HFFc6 (cell line): ENCODE data around the gene ZNF195. TPM values are rescaled to one million over a fixed set of nuclear protein-coding genes. Genes with fewer than 3 reads are reported as not detected.
A peak's percentile ranks its signal among the peaks of the same experiment; 100 is the strongest.
"Not testable (repeated sequence)": the region's sequence is repeated elsewhere in the genome, so short reads cannot be mapped to it uniquely, and the experiment has no call there.

Experiments used
- DNase-seq: peaks from one replicate; pipeline ENCODE4 v3.0.0-alpha.2; 2018
- H3K27ac Mint-ChIP-seq: 2 replicates; pipeline ENCODE4 v1.8.0; 2020; ENCODE audit warnings: mild to moderate bottlenecking, mixed read lengths
- H3K27me3 Mint-ChIP-seq: 2 replicates; pipeline ENCODE4 v1.8.0; 2021; ENCODE audit warnings: mild to moderate bottlenecking, moderate library complexity, mixed read lengths; ENCODE audit not compliant: insufficient read depth
- H3K36me3 Mint-ChIP-seq: 2 replicates; pipeline ENCODE4 v1.8.0; 2021; ENCODE audit warnings: low read depth, mixed read lengths
- H3K4me1 Mint-ChIP-seq: 2 replicates; pipeline ENCODE4 v1.8.0; 2020; ENCODE audit warnings: low read depth, mixed read lengths
- H3K4me3 Mint-ChIP-seq: 2 replicates; pipeline ENCODE4 v1.8.0; 2020; ENCODE audit warnings: mild to moderate bottlenecking, moderate library complexity, mixed read lengths
- H3K9me3 Mint-ChIP-seq: 2 replicates; pipeline ENCODE4 v1.8.0; 2020; ENCODE audit warnings: mild to moderate bottlenecking, mixed read lengths
- long read RNA-seq: library from polyadenylated mRNA; unstranded; transcript quantifications from one replicate; pipeline ENCODE4 v2.0.0, GENCODE V29; 2019
- total RNA-seq, 6 experiments: library from RNA; stranded (reverse); fragmentation: NEBNext Ultra II Directional; extraction: Animal tissue kit (Norgen Biotek cat#: 25700); gene quantifications; 2 replicates in 1 of 6; 3 replicates in 5 of 6; pipeline ENCODE4 v1.2.3, GENCODE V29; 2021
- TF ChIP-seq, protein P1 (sequence below): fragments of 200-600 bp; sonication (generic); IDR thresholded peaks from 2 replicates; pipeline ENCODE4 v1.5.0; 2021; ENCODE audit warnings: antibody characterized with exemption, mild to moderate bottlenecking

Gene ZNF195
- total RNA-seq = 10 to 100 TPM; 16.9 to 22.4 (median 18.4) TPM
- long read RNA-seq, transcript ZNF195-201 (5 exons, 2,021 nt) = major isoform, 8 of 30 reads
- long read RNA-seq, transcript ZNF195-204 (4 exons, 2,970 nt) = major isoform, 8 of 30 reads
- long read RNA-seq, partial matches to known transcripts = 1 of 30 reads
- long read RNA-seq, other reads (novel, unspliced or antisense) = 8 of 30 reads

GRCh38 chr11:3378426-3379423 lies at the start of gene ZNF195:
Gene ZNF195 (minus strand): TSS chr11:3379146. CDS start chr11:3379040, 106 bp downstream.
- TF ChIP-seq, protein P1, sequence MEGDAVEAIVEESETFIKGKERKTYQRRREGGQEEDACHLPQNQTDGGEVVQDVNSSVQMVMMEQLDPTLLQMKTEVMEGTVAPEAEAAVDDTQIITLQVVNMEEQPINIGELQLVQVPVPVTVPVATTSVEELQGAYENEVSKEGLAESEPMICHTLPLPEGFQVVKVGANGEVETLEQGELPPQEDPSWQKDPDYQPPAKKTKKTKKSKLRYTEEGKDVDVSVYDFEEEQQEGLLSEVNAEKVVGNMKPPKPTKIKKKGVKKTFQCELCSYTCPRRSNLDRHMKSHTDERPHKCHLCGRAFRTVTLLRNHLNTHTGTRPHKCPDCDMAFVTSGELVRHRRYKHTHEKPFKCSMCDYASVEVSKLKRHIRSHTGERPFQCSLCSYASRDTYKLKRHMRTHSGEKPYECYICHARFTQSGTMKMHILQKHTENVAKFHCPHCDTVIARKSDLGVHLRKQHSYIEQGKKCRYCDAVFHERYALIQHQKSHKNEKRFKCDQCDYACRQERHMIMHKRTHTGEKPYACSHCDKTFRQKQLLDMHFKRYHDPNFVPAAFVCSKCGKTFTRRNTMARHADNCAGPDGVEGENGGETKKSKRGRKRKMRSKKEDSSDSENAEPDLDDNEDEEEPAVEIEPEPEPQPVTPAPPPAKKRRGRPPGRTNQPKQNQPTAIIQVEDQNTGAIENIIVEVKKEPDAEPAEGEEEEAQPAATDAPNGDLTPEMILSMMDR = no peak
- Mint-ChIP-seq H3K27ac (peak within 1 kb of the TSS; percentile 94), H3K9me3 (peaks cover 24% of the 10 kb centered on the region), H3K4me1 (peaks cover 48% of the 10 kb centered on the region), H3K27me3 (peaks cover 3% of the 10 kb centered on the region; the same call in 1 of the 2 replicates), H3K4me3 (peak within 1 kb of the TSS; percentile 97), H3K36me3 (peaks cover 50% of the 10 kb centered on the region)
- peak; percentile 94 for DNase-seq

- H3K27me3 Mint-ChIP-seq = peaks cover 42% of the 10 kb centered on the region
- not testable (repeated sequence) for H3K4me1 Mint-ChIP-seq, H3K4me3 Mint-ChIP-seq, H3K27ac Mint-ChIP-seq, DNase-seq, H3K36me3 Mint-ChIP-seq, H3K9me3 Mint-ChIP-seq
Observed at GRCh38 chr11:3428076-3428475, 49.1 kb upstream of the ZNF195 start.

GRCh38 chr11:3426541-3426940 lies 47.6 kb upstream of the ZNF195 start:
- H3K27me3 Mint-ChIP-seq = peaks cover 44% of the 10 kb centered on the region
- H3K4me1 Mint-ChIP-seq, H3K27ac Mint-ChIP-seq, H3K9me3 Mint-ChIP-seq, DNase-seq, H3K4me3 Mint-ChIP-seq, H3K36me3 Mint-ChIP-seq: not testable (repeated sequence)

- not testable (repeated sequence) for H3K9me3 Mint-ChIP-seq, H3K36me3 Mint-ChIP-seq, DNase-seq, H3K27ac Mint-ChIP-seq
- peak overlapping the region; percentile 95 for H3K4me3 Mint-ChIP-seq
- peaks cover 22% of the 10 kb centered on the region for H3K4me1 Mint-ChIP-seq
- peaks cover 35% of the 10 kb centered on the region for H3K27me3 Mint-ChIP-seq
Observed at GRCh38 chr11:3423928-3424327, 45.0 kb upstream of the ZNF195 start.

- Mint-ChIP-seq H3K4me3 (peak overlapping the region; percentile 95), H3K4me1 (peaks cover 22% of the 10 kb centered on the region), H3K27me3 (peaks cover 32% of the 10 kb centered on the region), H3K27ac (peak overlapping the region; percentile 99; the same call in 1 of the 2 replicates)
- not testable (repeated sequence) for H3K9me3 Mint-ChIP-seq, H3K36me3 Mint-ChIP-seq, DNase-seq
Observed at GRCh38 chr11:3423138-3423731, 44.3 kb upstream of the ZNF195 start.

GRCh38 chr11:3422380-3423137 lies 43.6 kb upstream of the ZNF195 start:
- peak overlapping the region; percentile 99 for H3K27ac Mint-ChIP-seq
- peaks cover 25% of the 10 kb centered on the region for H3K27me3 Mint-ChIP-seq
- H3K4me3 Mint-ChIP-seq = peak overlapping the region; percentile 95
- DNase-seq = peak; percentile 99
- not testable (repeated sequence) for H3K9me3 Mint-ChIP-seq, H3K36me3 Mint-ChIP-seq
- H3K4me1 Mint-ChIP-seq = peaks cover 22% of the 10 kb centered on the region

DNA sequence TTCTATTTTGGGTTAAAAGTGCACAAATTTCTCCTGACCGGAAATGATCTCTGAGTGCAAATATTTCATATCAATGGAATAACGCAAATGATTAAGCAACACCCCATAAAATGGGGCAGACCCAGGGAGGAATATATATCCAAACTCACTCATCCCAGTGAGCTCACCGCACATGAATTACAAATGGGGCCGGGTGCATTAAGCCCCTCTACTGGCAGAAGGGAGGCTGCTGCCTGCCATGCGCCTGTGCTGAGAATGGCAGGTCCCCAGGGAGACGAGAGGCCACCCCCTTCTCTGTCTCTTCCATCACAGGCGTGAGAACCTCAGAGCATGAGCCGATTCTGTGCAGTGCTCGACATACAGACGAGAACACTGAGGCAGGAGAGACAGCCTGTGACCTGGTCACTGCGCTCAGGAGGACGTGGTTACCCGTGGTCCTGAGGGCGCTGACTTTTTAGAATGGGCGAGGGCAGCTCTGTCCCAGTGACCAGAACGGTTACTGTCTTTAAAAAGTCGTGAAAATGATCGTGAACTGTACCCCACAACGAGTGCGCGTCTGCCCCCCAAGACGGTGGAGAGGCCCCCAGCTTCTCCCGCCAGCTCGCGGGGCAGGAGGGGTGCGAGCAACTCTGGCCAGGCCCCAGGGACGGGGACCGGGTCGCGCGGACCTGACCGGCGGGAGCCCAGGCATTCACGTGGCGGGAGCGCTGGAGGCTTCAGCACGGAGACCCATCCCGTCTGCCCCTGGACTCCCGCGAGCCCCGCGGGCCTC lies 42.8 kb upstream of the ZNF195 start:
- H3K4me3 Mint-ChIP-seq = peak overlapping the region; percentile 95
- not testable (repeated sequence) for H3K9me3 Mint-ChIP-seq, H3K36me3 Mint-ChIP-seq
- peaks cover 24% of the 10 kb centered on the region for H3K4me1 Mint-ChIP-seq
- H3K27me3 Mint-ChIP-seq = peaks cover 24% of the 10 kb centered on the region
- H3K27ac Mint-ChIP-seq = peak overlapping the region; percentile 99
- peak; percentile 82 for DNase-seq

- Mint-ChIP-seq H3K27me3 (peaks cover 18% of the 10 kb centered on the region), H3K4me1 (peaks cover 34% of the 10 kb centered on the region), H3K27ac (peak overlapping the region; percentile 99)
- H3K4me3 Mint-ChIP-seq, H3K9me3 Mint-ChIP-seq, H3K36me3 Mint-ChIP-seq, DNase-seq: not testable (repeated sequence)
Observed at GRCh38 chr11:3420281-3421042, 41.5 kb upstream of the ZNF195 start.

GRCh38 chr11:3419496-3419895 lies 40.5 kb upstream of the ZNF195 start:
- not testable (repeated sequence) for H3K27ac Mint-ChIP-seq, H3K4me3 Mint-ChIP-seq, H3K9me3 Mint-ChIP-seq, DNase-seq, H3K36me3 Mint-ChIP-seq
- peaks cover 43% of the 10 kb centered on the region for H3K4me1 Mint-ChIP-seq
- H3K27me3 Mint-ChIP-seq = peaks cover 11% of the 10 kb centered on the region
